A673 (cell line): ENCODE measurements around the gene ATP8B1.

ENCODE experiments used
- CTCF ChIP-seq: fragments of 300-800, 200-600 bp; sonication (generic); conservative IDR thresholded peaks from 2 replicates; pipeline ENCODE4 v1.5.1; 2017; ENCODE audit warnings: low read depth, mild to moderate bottlenecking, antibody characterized with exemption, low read length, moderate library complexity, mixed read lengths
- EZH2 ChIP-seq: fragments of 200-600 bp; sonication (generic); IDR thresholded peaks from 2 replicates; pipeline ENCODE4 v1.6.1; 2017; ENCODE audit warnings: borderline replicate concordance, low read depth, mild to moderate bottlenecking, mixed read lengths, antibody characterized with exemption, low read length; ENCODE audit not compliant: poor library complexity, severe bottlenecking

- TF ChIP-seq EZH2 (no peak), CTCF (no peak)
Observed at GRCh38 chr18:57715073-57715472, 88.0 kb downstream of the ATP8B1 start.
